Pancreas (tissue), 10 donors: ENCODE results near the gene PCCA. TPM values are rescaled to one million over a fixed set of nuclear protein-coding genes. Genes with fewer than 3 reads are reported as not detected.
"Not testable (repeated sequence)": the region's sequence is repeated elsewhere in the genome, so short reads cannot be mapped to it uniquely, and the experiment has no call there.

Experiments used
- ATAC-seq, 4 donors: fragments of 200-7000 bp; cut with Tn5 transposase; one replicate each; pipeline versions ENCODE4 v1.8.0 to v1.9.1; 2020; ENCODE audit warnings: mild to moderate bottlenecking in 4 of 4, moderate library complexity in 4 of 4
- DNase-seq, 6 donors: peaks; one replicate each; pipeline ENCODE4 v3.0.0-alpha.2; 2020
- FAIRE-seq: peaks from 2 replicates; lab custom pipeline; 2012; peaks lifted over from hg19 to GRCh38; lab: Jason Lieb, UNC
- H3K27ac ChIP-seq, 4 donors: fragments of 200-600 bp; sonication (generic); 1 replicate in 3 of 4; 2 replicates in 1 of 4; pipeline versions ENCODE4 v1.5.0 to v1.8.0; 2020
- H3K27me3 ChIP-seq, 4 donors: fragments of 200-600 bp; one replicate each; pipeline ENCODE4 v1.8.0; 2021
- H3K36me3 ChIP-seq, 3 donors: fragments of 200-600 bp; sonication (generic) in 1 of 3; one replicate each; pipeline versions ENCODE4 v1.5.0 to v1.8.0; 2020 to 2021
- H3K4me1 ChIP-seq, 3 donors: fragments of 200-600 bp; one replicate each; pipeline ENCODE4 v1.8.0; 2021
- H3K4me3 ChIP-seq, 4 donors: fragments of 200-600 bp; sonication (generic) in 2 of 4; one replicate each; pipeline versions ENCODE4 v1.5.0 to v1.8.0; 2020 to 2021
- H3K9me3 ChIP-seq, 4 donors: fragments of 200-600 bp; one replicate each; pipeline ENCODE4 v1.8.0; 2021
- WGBS, 2 donors: extraction: QIAGEN DNeasy Blood & Tissue Kit; methylation state at CpG; one replicate each; pipeline ENCODE4 v1.1.7; 2013; 5-methylcytosine and 5-hydroxymethylcytosine counted together
- intact Hi-C, 3 donors: fragments of 100-400 bp; cut with DNase I; formaldehyde crosslinking; loops; one replicate each; pipeline versions ENCODE4 v1.11.1 to v1.14.2; 2022
- polyA plus RNA-seq, 2 donors: library from polyadenylated mRNA; stranded (reverse); fragments of 200-250 nt; gene quantifications; one replicate each; pipeline ENCODE4 v1.2.3, GENCODE V29; 2013
- total RNA-seq, 6 donors: library from RNA; stranded (reverse); fragmentation: NEBNext Ultra II Directional in 4 of 6; extraction: Animal tissue kit (Norgen Biotek cat#: 25700) in 4 of 6; gene quantifications; one replicate each; pipeline versions ENCODE4 v1.2.1 to v1.2.4, GENCODE V29; 2021 to 2023
- TF ChIP-seq, protein P1 (sequence below), 4 donors: fragments of 200-600 bp; sonication (generic) in 3 of 4; IDR thresholded peaks; one replicate each; pipeline versions ENCODE4 v1.5.0 to v1.8.0; 2021; ENCODE audit warnings: antibody characterized with exemption in 4 of 4
- donor health status: healthy with polysubstance abuse.
- donor health status: DM: no; HTN: no; CAD: no; lungs with moderate emphysema.
- donor health status: DM: no; HTN: no; CAD: no.
- donor health status: control.
- donor health status: control.
- donor health status: Bipolar disorder and iron deficiency.
- donor health status: DM: yes; HTN: yes; CAD: no.
- donor health status: DM: no; HTN: no; CAD: no.
- donor health status: DM: no; HTN: no; CAD: no.
- donor health status: DM: yes; HTN: yes; CAD: no.

PCCA gene
- total and polyA plus RNA-seq, 8 donors, result 14.2 to 32.1 (median 24.1) TPM

DNA sequence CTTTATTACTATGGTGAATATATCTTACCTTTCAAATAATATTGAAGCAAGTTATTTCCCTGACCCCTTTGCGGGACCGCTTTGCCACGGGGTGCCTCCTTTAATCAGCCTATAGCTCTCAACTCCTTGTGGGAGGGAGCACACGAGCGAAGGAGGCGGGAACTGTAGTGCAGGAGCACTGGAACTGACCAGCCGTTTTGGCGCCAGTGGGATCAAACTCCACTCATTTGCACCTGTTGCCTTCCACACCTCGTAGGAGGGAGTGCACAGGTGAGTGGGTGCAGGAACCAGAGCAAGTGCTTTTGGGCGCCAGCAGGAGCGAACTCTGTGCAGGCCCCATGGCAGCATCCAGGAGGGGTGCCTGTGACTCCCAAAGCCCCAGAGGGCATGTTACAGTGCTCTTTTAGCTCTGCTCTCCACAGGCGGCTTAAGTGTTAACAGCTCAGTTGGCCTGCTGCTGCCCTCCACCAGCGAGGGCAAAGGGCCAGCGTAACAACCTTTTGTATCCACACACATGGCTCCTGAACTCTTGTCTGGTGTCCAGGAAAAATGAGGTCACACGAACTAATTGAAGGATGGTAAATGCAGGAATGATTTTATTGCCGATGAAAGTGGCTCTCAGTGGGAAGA, 292.8 kb downstream of the PCCA start:
- ATAC-seq, result no peak
- TF ChIP-seq, protein P1, sequence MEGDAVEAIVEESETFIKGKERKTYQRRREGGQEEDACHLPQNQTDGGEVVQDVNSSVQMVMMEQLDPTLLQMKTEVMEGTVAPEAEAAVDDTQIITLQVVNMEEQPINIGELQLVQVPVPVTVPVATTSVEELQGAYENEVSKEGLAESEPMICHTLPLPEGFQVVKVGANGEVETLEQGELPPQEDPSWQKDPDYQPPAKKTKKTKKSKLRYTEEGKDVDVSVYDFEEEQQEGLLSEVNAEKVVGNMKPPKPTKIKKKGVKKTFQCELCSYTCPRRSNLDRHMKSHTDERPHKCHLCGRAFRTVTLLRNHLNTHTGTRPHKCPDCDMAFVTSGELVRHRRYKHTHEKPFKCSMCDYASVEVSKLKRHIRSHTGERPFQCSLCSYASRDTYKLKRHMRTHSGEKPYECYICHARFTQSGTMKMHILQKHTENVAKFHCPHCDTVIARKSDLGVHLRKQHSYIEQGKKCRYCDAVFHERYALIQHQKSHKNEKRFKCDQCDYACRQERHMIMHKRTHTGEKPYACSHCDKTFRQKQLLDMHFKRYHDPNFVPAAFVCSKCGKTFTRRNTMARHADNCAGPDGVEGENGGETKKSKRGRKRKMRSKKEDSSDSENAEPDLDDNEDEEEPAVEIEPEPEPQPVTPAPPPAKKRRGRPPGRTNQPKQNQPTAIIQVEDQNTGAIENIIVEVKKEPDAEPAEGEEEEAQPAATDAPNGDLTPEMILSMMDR (IDR thresholded peaks at IDR 0.05), result no peak
- no peak for FAIRE-seq
- no peak for DNase-seq
- no peaks in the 10 kb centered on the region for H3K36me3 ChIP-seq
- WGBS, 2 donors, result 86 to 87% methylated on average over 16 of the region's 16 CpGs
- no peaks in the 10 kb centered on the region for H3K4me1 ChIP-seq
- no peak overlapping the region for H3K4me3 ChIP-seq
- H3K27me3 ChIP-seq, result no peaks in the 10 kb centered on the region
- H3K9me3 ChIP-seq, result peaks cover 0 to 5% (median 0%) of the 10 kb centered on the region in 4 donors
- intact Hi-C loops, result no loop called here
- no peak overlapping the region for H3K27ac ChIP-seq

GRCh38 chr13:100382785-100383184, 293.9 kb downstream of the PCCA start:
- Histone ChIP-seq H3K4me3 (no peak overlapping the region), H3K27ac (no peak overlapping the region), H3K36me3 (no peaks in the 10 kb centered on the region), H3K4me1 (no peaks in the 10 kb centered on the region), H3K27me3 (no peaks in the 10 kb centered on the region), H3K9me3 (peaks cover 0 to 5% (median 0%) of the 10 kb centered on the region in 4 donors)
- ATAC-seq (no peak), FAIRE-seq (no peak), DNase-seq (no peak)
- intact Hi-C loops, result no loop called here
- TF ChIP-seq, protein P1 (IDR thresholded peaks at IDR 0.05), result no peak

- FAIRE-seq (no peak), ATAC-seq (no peak), DNase-seq (no peak)
- Histone ChIP-seq H3K27ac (no peak overlapping the region), H3K9me3 (no peaks in the 10 kb centered on the region), H3K36me3 (no peaks in the 10 kb centered on the region), H3K4me1 (peaks cover 0 to 3% (median 0%) of the 10 kb centered on the region in 3 donors), H3K4me3 (no peak overlapping the region), H3K27me3 (no peaks in the 10 kb centered on the region)
- intact Hi-C loops, result no loop called here
- 88 to 92% methylated on average over 3 of the region's 3 CpGs for WGBS, 2 donors
- TF ChIP-seq, protein P1 (IDR thresholded peaks at IDR 0.05), result no peak
These were observed 298.5 kb downstream of the PCCA start for GRCh38 chr13:100387416-100387815.

GRCh38 chr13:100388150-100388549, 299.3 kb downstream of the PCCA start:
- H3K27ac ChIP-seq, H3K27me3 ChIP-seq, FAIRE-seq, H3K4me3 ChIP-seq, DNase-seq, H3K36me3 ChIP-seq, H3K9me3 ChIP-seq, intact Hi-C loops, H3K4me1 ChIP-seq, ATAC-seq: not testable (repeated sequence)
- 97 to 99% methylated on average over 5 of the region's 5 CpGs for WGBS, 2 donors

GRCh38 chr13:100388923-100389322, 300.0 kb downstream of the PCCA start:
- intact Hi-C loops, result no loop called here
- WGBS, 2 donors, result 94 to 97% methylated on average over 4 of the region's 4 CpGs
- H3K4me3 ChIP-seq, result no peak overlapping the region
- H3K9me3 ChIP-seq, result no peaks in the 10 kb centered on the region
- DNase-seq, result no peak
- FAIRE-seq, result no peak
- no peak overlapping the region for H3K27ac ChIP-seq
- TF ChIP-seq, protein P1 (IDR thresholded peaks at IDR 0.05), result no peak
- H3K27me3 ChIP-seq, result no peaks in the 10 kb centered on the region
- H3K36me3 ChIP-seq, result no peaks in the 10 kb centered on the region
- peaks cover 0 to 10% (median 0%) of the 10 kb centered on the region in 3 donors for H3K4me1 ChIP-seq
- ATAC-seq, result no peak
